T-helper 9 cell (primary cell): Measurements from ENCODE around the gene TEX55.
"Not testable (repeated sequence)": the region's sequence is repeated elsewhere in the genome, so short reads cannot be mapped to it uniquely, and the experiment has no call there.

Source experiments
- DNase-seq: peaks from one replicate; pipeline ENCODE4 v3.0.0-alpha.2; 2020

Gene TEX55

DNA sequence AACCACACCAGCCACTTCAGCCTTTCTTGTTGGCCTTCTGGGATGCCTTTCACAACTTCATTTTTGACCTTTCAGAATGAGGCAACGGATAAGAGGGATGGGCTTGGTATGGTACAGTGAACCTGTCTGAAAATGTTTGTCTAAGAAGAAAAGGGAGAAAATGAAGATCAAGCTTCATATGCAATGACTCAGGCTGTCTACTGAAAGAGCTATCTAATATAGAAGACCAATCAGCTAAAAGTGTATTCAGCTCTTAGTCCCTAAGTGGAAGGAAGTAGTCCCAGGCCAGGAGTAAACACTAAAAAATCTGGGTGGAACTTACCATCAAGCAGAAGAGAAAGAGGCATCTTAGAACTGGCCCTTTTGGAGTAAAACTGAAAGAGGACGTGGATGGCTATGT lies 15.3 kb downstream of the TEX55 start:
- DNase-seq: no peak

GRCh38 chr3:119164745-119165144 lies 18.8 kb downstream of the TEX55 start:
- DNase-seq: not testable (repeated sequence)

- DNase-seq: no peak
Measured at GRCh38 chr3:119170821-119171220, 24.9 kb downstream of the TEX55 start.

GRCh38 chr3:119173325-119173724 lies 27.4 kb downstream of the TEX55 start, which contains the start of gene UPK1B:
TSS of gene UPK1B (plus strand) at chr3:119173598. CDS start at chr3:119186742, 13,144 bp downstream.
- no peak for DNase-seq

DNA sequence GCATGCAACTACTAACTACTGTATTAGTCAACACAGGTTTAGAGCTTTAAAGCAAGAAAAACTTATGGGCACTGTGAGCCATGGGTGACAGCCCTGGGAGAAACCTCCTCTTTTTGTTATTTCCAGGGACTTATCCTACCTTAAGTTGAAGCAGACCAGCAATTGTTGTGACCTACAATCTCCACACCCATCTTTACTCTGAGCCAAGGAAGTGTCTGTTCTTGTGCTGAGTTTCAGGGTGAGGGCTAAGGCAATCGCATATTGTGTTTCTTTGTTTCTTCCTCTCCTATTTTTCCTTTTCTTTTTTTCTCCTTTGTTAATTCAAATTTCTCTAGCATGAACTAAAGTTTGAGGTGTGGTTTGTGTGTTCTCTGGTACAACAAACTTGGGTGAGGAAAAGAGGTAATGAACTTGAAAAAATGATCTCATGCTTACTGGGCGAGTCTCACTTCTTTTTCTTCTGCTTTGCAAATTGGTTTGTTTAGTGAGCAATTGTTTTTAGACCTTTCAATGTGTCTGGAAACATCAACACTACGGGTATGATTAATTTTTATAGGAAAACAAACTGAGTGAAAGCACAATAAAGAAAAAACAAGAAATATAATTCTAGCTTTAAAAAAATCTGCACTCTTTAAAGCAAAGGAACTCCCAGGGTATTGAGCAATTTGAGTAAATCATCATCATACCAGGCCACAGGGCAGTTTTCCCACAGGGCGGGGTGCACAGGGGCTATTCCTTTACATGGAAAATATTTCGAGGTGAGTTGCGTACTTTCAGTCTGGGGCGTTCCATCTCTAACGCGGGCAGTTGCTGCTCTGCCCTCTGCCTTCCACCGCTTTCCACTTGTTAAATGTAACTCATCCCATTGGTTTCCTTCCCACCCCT lies 30.1 kb downstream of the TEX55 start:
- DNase-seq: no peak

DNA sequence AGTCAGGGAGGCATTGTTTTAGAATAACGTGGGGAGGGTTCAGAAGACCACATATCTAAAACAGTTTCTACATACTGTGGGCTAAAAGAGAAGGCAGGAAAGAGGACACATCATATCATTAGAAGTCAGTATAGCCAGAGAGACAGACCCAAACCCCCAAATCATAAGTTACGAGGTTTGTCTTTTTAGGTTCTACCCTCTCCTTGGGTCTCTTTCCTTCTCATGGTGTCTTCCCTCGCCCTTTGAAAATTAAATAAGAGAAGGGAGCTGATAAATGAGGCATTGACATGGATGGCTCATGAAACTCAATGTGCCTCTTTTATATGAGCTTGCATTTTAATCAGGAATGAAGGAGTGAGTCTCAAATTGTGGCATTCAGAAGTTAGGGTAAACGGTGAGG lies 30.8 kb downstream of the TEX55 start:
- no peak for DNase-seq

GRCh38 chr3:119177321-119177720 lies 31.4 kb downstream of the TEX55 start:
- no peak for DNase-seq

DNA sequence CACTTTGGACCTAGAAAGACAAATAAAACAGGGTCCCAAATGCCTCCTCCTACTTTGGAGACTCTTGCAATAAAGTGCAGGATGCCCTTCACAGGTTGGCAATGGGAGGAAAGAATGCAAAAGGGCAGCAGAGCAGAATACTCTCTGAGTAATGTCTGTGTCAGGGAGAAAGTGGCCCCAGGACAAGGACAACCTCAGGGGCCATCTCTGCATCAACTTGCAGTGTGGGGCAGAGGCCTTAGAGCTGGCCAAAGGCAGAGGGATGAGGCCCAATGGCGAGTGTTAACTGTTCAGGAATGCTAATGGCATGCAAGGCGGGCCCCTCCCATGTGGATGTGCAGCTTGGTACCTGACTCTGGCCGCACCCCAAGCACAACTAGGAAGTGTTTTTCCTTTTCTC lies 35.8 kb downstream of the TEX55 start:
- no peak for DNase-seq

- no peak for DNase-seq
Measured at GRCh38 chr3:119184111-119184510, 38.1 kb downstream of the TEX55 start.

- no peak for DNase-seq
Measured at GRCh38 chr3:119184796-119185570, 39.0 kb downstream of the TEX55 start.

- DNase-seq: no peak
Measured at GRCh38 chr3:119187266-119187665, 41.3 kb downstream of the TEX55 start.

- DNase-seq: no peak
Measured at GRCh38 chr3:119191800-119192199, 45.8 kb downstream of the TEX55 start.

DNA sequence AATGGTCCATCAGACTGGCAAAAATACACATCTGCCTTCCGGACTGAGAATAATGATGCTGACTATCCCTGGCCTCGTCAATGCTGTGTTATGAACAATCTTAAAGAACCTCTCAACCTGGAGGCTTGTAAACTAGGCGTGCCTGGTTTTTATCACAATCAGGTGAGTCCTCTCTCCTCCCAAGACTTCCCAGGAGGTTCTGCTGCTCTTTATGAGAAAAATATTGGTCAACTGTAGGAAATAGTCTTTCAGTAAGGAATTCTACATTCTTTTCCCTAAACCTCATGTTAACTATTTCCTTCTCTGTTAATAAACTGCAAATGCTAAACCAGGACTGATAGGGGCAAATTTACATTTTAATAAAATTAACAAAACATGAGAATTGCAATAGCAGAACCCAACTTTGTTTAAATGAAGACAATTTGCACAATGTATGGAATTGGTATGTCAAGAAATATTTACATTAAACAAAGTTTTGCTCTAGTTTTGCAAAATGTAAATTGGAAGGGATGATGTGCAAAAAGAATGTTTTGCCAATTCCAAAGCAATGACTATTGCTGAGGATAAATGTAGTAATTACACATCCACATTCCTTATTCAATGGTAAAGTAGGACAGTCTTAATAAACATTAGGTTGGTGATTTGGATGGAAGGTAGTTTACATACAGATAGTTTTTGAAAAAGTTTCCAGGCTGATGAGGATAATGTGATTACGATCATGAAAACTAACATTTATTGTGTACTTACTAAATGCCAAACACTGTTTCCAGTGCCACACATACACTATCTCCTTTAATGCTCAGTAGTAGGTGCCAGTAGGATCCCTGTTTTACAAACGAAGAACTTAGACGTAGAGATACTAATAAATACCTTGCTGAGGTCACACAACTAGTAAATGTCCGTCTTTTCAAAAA lies 48.5 kb downstream of the TEX55 start:
- no peak for DNase-seq

DNA sequence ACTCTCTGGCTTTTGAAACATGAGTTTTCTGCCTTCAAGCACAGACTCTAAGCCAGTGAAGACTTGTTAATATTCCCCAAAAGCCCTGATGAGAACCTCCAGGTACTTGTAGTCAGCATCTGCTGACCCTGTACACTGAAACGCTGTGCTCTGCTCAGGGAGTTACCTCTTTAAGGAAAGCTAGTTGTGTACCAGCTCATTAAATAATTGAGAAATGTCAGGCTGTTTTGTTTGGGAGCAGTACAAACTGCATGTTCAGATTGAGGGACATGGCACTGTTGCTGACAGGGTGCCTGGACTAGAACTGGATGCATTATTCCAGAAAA lies 49.1 kb downstream of the TEX55 start:
- DNase-seq: no peak

- DNase-seq: no peak
Measured at GRCh38 chr3:119195911-119196310, 49.9 kb downstream of the TEX55 start.
